GM12878 (cell line): Measurements from ENCODE around the gene RHOG. TPM values are rescaled to one million over a fixed set of nuclear protein-coding genes. Genes with fewer than 3 reads are reported as not detected.

Source experiments
- ATAC-seq: fragments of 200-7000 bp; cut with Tn5 transposase; 3 replicates; pipeline ENCODE4 v1.9.1; 2020; ENCODE audit warnings: mild to moderate bottlenecking, moderate library complexity
- BruUV-seq: library from RNA; stranded (reverse); fragments of 400-500 nt; replicated peaks from 2 replicates; lab custom pipeline; 2021; lab: Mats Ljungman, UMichigan
- CTCF ChIA-PET: fragments of 300-600 bp; sonication (Branson Sonifier 250); formaldehyde crosslinking; extraction: SDS; loops from one replicate; lab custom pipeline; 2021; ENCODE audit warnings: inconsistent platforms; lab: Yijun Ruan, JAX
- POLR2A ChIA-PET: fragments of 350-600 bp; formaldehyde crosslinking; extraction: SDS; loops from one replicate; lab custom pipeline; 2021; ENCODE audit warnings: inconsistent platforms; lab: Charles Lee
- RAD21 ChIA-PET: fragments of 300-600 bp; sonication (Branson Sonifier 250); formaldehyde crosslinking; loops from one replicate; lab custom pipeline; 2023; ENCODE audit warnings: antibody characterized with exemption; ENCODE audit not compliant: unreplicated experiment; lab: Charles Lee
- SMC1A ChIA-PET: fragments of 300-600 bp; sonication (Branson Sonifier 250); formaldehyde crosslinking; loops from one replicate; lab custom pipeline; 2023; ENCODE audit not compliant: unreplicated experiment, uncharacterized antibody; lab: Charles Lee
- DNase-seq: peaks from one replicate; pipeline ENCODE4 v3.0.0-alpha.2; 2011; ENCODE audit warnings: low read depth, low spot score
- FAIRE-seq: peaks from 3 replicates; lab custom pipeline; 2011; peaks lifted over from hg19 to GRCh38; lab: Jason Lieb, UNC
- H2AFZ ChIP-seq: 2 replicates; pipeline ENCODE4 v1.6.0; 2011; ENCODE audit warnings: low read depth, low read length, control low read depth; ENCODE audit not compliant: control insufficient read depth
- H3K27ac ChIP-seq: 2 replicates; pipeline ENCODE4 v1.5.1; 2011; ENCODE audit warnings: control low read depth; ENCODE audit not compliant: control insufficient read depth, insufficient read depth
- H3K27me3 ChIP-seq, 2 experiments: replicated peaks in 1 of 2; 2 replicates each; pipeline versions ENCODE4 v1.6.0 to v1.6.1; 2011; ENCODE audit warnings: low read length in 1 of 2; ENCODE audit not compliant: control insufficient read depth in 2 of 2, insufficient read depth in 2 of 2
- H3K36me3 ChIP-seq, 2 experiments: 2 replicates each; pipeline ENCODE4 v1.5.1; 2011; ENCODE audit warnings: low read length in 1 of 2; ENCODE audit not compliant: control insufficient read depth in 2 of 2, insufficient read depth in 2 of 2
- H3K4me1 ChIP-seq: 2 replicates; pipeline ENCODE4 v1.6.1; 2011; ENCODE audit warnings: mild to moderate bottlenecking, low read length, moderate library complexity, mixed read lengths; ENCODE audit not compliant: control insufficient read depth, insufficient read depth
- H3K4me2 ChIP-seq: 2 replicates; pipeline ENCODE4 v1.6.0; 2011; ENCODE audit warnings: control low read depth; ENCODE audit not compliant: control insufficient read depth, insufficient read depth
- H3K4me3 ChIP-seq: fragments of 200-600 bp; sonication (generic); 2 replicates; pipeline ENCODE4 v1.5.1; 2016
- H3K79me2 ChIP-seq: 2 replicates; pipeline ENCODE4 v1.6.0; 2011; ENCODE audit warnings: low read length; ENCODE audit not compliant: control insufficient read depth, insufficient read depth
- H3K9ac ChIP-seq: 2 replicates; pipeline ENCODE4 v1.8.0; 2011; ENCODE audit warnings: low read length, control low read depth, mixed read lengths; ENCODE audit not compliant: control insufficient read depth, insufficient read depth
- H3K9me3 ChIP-seq: replicated peaks from 3 replicates; pipeline ENCODE4 v1.5.1; 2011; ENCODE audit warnings: mild to moderate bottlenecking, low read length; ENCODE audit not compliant: control insufficient read depth, insufficient read depth
- H4K20me1 ChIP-seq: 2 replicates; pipeline ENCODE4 v1.6.0; 2011; ENCODE audit not compliant: control insufficient read depth, insufficient read depth
- IKZF2 ChIP-seq, 2 experiments: fragments of 450-650 bp; IDR thresholded peaks; 2 replicates each; pipeline ENCODE4 v1.6.1; 2017; ENCODE audit warnings: mild to moderate bottlenecking in 2 of 2, moderate library complexity in 2 of 2
- JUND ChIP-seq: IDR thresholded peaks from 2 replicates; pipeline ENCODE4 v1.6.1; 2012; ENCODE audit warnings: low read depth, mild to moderate bottlenecking, low read length, improper control_type of control experiment, moderate library complexity
- LARP7 ChIP-seq: fragments of 450-650 bp; IDR thresholded peaks from 2 replicates; pipeline ENCODE4 v1.6.1; 2017; ENCODE audit warnings: mild to moderate bottlenecking
- MYB ChIP-seq: fragments of 150-350 bp; IDR thresholded peaks from 2 replicates; pipeline ENCODE4 v1.6.1; 2014; ENCODE audit warnings: mild to moderate bottlenecking, low read depth, low read length, borderline replicate concordance
- NR2C2 ChIP-seq: IDR thresholded peaks from 2 replicates; pipeline ENCODE4 v1.6.1; 2011; ENCODE audit warnings: borderline replicate concordance, low read depth; ENCODE audit not compliant: control insufficient read depth, insufficient read length
- PAX5 ChIP-seq: IDR thresholded peaks from 2 replicates; pipeline ENCODE4 v1.6.1; 2011; ENCODE audit warnings: low read depth, low read length, borderline replicate concordance
- RAD51 ChIP-seq: fragments of 450-650 bp; IDR thresholded peaks from 2 replicates; pipeline ENCODE4 v1.6.1; 2016; ENCODE audit warnings: moderate library complexity, mild to moderate bottlenecking, inconsistent platforms
- RCOR1 ChIP-seq: conservative IDR thresholded peaks from 2 replicates; pipeline ENCODE4 v1.6.1; 2012; ENCODE audit warnings: low read depth, low read length, improper control_type of control experiment
- SIN3A ChIP-seq: IDR thresholded peaks from 2 replicates; pipeline ENCODE4 v1.6.1; 2012; ENCODE audit warnings: low read depth, low read length, improper control_type of control experiment
- SMAD1 ChIP-seq: fragments of 450-650 bp; IDR thresholded peaks from 2 replicates; pipeline ENCODE4 v1.6.1; 2018; ENCODE audit warnings: mild to moderate bottlenecking, low read depth; ENCODE audit not compliant: partially characterized antibody
- ZNF622 ChIP-seq: fragments of 450-650 bp; IDR thresholded peaks from 2 replicates; pipeline ENCODE4 v1.6.1; 2017; ENCODE audit warnings: mild to moderate bottlenecking, inconsistent platforms
- WGBS: methylation state at CpG from one replicate; pipeline ENCODE4 v1.1.6; 2016; ENCODE audit warnings: low lambda C conversion rate; ENCODE audit not compliant: insufficient replicate concordance, insufficient coverage; ENCODE audit errors: missing lambda C conversion rate; 5-methylcytosine and 5-hydroxymethylcytosine counted together
- in situ Hi-C: fragments of 300-500 bp; cut with MboI; formaldehyde crosslinking; loops from 9 replicates; pipeline ENCODE4 v1.14.3; 2018; ENCODE audit warnings: mixed read lengths
- intact Hi-C: fragments of 100-400 bp; cut with micrococcal nuclease; formaldehyde crosslinking; loops from one replicate; pipeline ENCODE4 v1.14.2; 2022; ENCODE audit not compliant: unreplicated experiment
- polyA plus RNA-seq, 11 experiments: library from polyadenylated mRNA; depleted of rRNA in 4 of 11; unstranded in 6 of 11; stranded (reverse) in 5 of 11; fragments of >200 nt; fragmentation: Nextera tagmentation in 4 of 11; fragmentation: Illumina TruSeq in 1 of 11; extraction: Ambion mirVana in 4 of 11; extraction: Trizol in 1 of 11; gene quantifications; 1 replicate in 1 of 11; 2 replicates in 10 of 11; pipeline versions ENCODE4 v1.2.1 to v1.2.3, GENCODE V29; 2011 to 2016; ENCODE audit warnings: inconsistent platforms in 2 of 11, missing spikeins in 2 of 11, low read depth in 1 of 11
- total RNA-seq, 4 experiments: library from RNA; depleted of rRNA in 3 of 4; stranded (reverse); fragments of >200 nt in 3 of 4; fragmentation: Illumina TruSeq in 1 of 4; extraction: Trizol in 1 of 4; gene quantifications; 2 replicates each; pipeline versions ENCODE4 v1.2.1 to v1.2.3, GENCODE V29; 2013 to 2021
- TF ChIP-seq, protein P1 (sequence below): IDR thresholded peaks from 2 replicates; pipeline ENCODE4 v1.6.1; 2011; ENCODE audit warnings: low read depth, low read length, improper control_type of control experiment, borderline replicate concordance
- TF ChIP-seq, protein P2 (sequence below): fragments of 450-650 bp; IDR thresholded peaks from 2 replicates; pipeline ENCODE4 v1.6.1; 2018; ENCODE audit warnings: borderline replicate concordance, mild to moderate bottlenecking; ENCODE audit not compliant: partially characterized antibody
- TF ChIP-seq, protein P3 (sequence below): fragments of 450-650 bp; formaldehyde crosslinking; IDR thresholded peaks from 2 replicates; pipeline ENCODE4 v1.4.0; 2022; ENCODE audit warnings: mild to moderate bottlenecking, moderate library complexity
- TF ChIP-seq, protein P4 (sequence below): fragments of 450-650 bp; IDR thresholded peaks from 2 replicates; pipeline ENCODE4 v1.6.1; 2017; ENCODE audit warnings: low read depth, mild to moderate bottlenecking, moderate library complexity

RHOG gene
- total and polyA plus RNA-seq, 10 of the 15 experiments (the other 5 are each of a cell fraction or from before 2014, with no cell fraction given): 16.0 to 172 (median 94.8) TPM

DNA sequence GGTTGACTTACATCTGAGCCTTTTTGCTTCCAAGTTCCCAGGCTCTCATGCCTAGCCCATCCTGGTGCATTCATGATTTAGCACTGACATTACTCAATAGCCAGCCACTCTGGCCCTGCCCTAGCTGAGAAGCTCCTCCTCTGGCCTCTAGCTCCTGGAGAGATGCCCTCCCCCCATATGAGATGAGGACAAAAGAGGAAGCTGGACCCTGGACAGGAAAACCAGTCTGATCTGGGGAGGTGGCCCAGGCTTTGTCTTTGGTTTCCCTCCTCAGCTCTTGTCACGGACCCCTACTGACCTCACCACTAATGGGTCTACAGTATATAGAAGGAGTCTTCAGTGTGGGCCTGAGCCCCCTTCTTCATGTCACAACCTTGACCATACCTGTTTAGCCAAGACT, 3.0 kb downstream of the RHOG start:
- H3K4me3 ChIP-seq: peak overlapping the region; percentile 98
- no peak overlapping the region for H2AFZ ChIP-seq
- in situ Hi-C loops: loop anchor here (25.0 kb wide), 1 partner anchor 550 kb away; the partner anchor contains the start of gene TRIM21
- H3K36me3 ChIP-seq: peaks cover 3 to 13% of the 10 kb centered on the region in 2 experiments; a peak in 3 of 4 replicates
- peak overlapping the region; percentile 82 for H3K27ac ChIP-seq
- BruUV-seq: no TSS peak
- ChIA-PET CTCF (interaction anchor here (1.5 to 39.6 kb wide), 7 partner anchors 9 to 232 kb away, joined by 3 to 1047 read pairs (median 14); partner anchors contain the start of genes PGAP2 and STIM1), POLR2A (interaction anchor here (0.9 to 12.0 kb wide), 11 partner anchors 11 to 89 kb away, joined by 3 to 242 read pairs (median 4); partner anchors contain the start of genes NUP98 and STIM1), SMC1A (interaction anchor here (0.7 to 12.4 kb wide), 22 partner anchors 11 to 259 kb away, joined by 3 to 188 read pairs (median 5); partner anchors contain the start of genes PGAP2 and STIM1), RAD21 (interaction anchor here (0.9 to 12.7 kb wide), 15 partner anchors 12 to 235 kb away, joined by 3 to 304 read pairs (median 5); partner anchors contain the start of genes NUP98, PGAP2 and STIM1)
- H3K9me3 ChIP-seq: no peaks in the 10 kb centered on the region
- 0% methylated on average over 1 of the region's 1 CpG for whole genome bisulfite sequencing
- peaks cover 36% of the 10 kb centered on the region for H3K4me1 ChIP-seq
- H4K20me1 ChIP-seq: no peaks in the 10 kb centered on the region
- ATAC-seq (peak; percentile 30), FAIRE-seq (no peak), DNase-seq (no peak)
- H3K79me2 ChIP-seq: peaks cover 77% of the 10 kb centered on the region
- H3K9ac ChIP-seq: peak overlapping the region; percentile 89
- H3K4me2 ChIP-seq: peak overlapping the region; percentile 43
- H3K27me3 ChIP-seq: no peaks in the 10 kb centered on the region
- intact Hi-C loops: no loop called here
- TF ChIP-seq ZNF622: no peak
- TF ChIP-seq IKZF2 (IDR thresholded peaks at IDR 0.05): peak; percentile 29 to 30; a peak in 2 of 4 replicates
- no peak for TF ChIP-seq JUND
- TF ChIP-seq, protein P1, sequence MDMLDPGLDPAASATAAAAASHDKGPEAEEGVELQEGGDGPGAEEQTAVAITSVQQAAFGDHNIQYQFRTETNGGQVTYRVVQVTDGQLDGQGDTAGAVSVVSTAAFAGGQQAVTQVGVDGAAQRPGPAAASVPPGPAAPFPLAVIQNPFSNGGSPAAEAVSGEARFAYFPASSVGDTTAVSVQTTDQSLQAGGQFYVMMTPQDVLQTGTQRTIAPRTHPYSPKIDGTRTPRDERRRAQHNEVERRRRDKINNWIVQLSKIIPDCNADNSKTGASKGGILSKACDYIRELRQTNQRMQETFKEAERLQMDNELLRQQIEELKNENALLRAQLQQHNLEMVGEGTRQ: no peak
- TF ChIP-seq RCOR1: no peak
- no peak for TF ChIP-seq PAX5
- TF ChIP-seq, protein P2, sequence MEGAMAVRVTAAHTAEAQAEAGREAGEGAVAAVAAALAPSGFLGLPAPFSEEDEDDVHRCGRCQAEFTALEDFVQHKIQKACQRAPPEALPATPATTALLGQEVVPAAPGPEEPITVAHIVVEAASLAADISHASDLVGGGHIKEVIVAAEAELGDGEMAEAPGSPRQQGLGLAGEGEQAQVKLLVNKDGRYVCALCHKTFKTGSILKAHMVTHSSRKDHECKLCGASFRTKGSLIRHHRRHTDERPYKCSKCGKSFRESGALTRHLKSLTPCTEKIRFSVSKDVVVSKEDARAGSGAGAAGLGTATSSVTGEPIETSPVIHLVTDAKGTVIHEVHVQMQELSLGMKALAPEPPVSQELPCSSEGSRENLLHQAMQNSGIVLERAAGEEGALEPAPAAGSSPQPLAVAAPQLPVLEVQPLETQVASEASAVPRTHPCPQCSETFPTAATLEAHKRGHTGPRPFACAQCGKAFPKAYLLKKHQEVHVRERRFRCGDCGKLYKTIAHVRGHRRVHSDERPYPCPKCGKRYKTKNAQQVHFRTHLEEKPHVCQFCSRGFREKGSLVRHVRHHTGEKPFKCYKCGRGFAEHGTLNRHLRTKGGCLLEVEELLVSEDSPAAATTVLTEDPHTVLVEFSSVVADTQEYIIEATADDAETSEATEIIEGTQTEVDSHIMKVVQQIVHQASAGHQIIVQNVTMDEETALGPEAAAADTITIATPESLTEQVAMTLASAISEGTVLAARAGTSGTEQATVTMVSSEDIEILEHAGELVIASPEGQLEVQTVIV: no peak
- no peak for TF ChIP-seq NR2C2
- TF ChIP-seq, protein P3, sequence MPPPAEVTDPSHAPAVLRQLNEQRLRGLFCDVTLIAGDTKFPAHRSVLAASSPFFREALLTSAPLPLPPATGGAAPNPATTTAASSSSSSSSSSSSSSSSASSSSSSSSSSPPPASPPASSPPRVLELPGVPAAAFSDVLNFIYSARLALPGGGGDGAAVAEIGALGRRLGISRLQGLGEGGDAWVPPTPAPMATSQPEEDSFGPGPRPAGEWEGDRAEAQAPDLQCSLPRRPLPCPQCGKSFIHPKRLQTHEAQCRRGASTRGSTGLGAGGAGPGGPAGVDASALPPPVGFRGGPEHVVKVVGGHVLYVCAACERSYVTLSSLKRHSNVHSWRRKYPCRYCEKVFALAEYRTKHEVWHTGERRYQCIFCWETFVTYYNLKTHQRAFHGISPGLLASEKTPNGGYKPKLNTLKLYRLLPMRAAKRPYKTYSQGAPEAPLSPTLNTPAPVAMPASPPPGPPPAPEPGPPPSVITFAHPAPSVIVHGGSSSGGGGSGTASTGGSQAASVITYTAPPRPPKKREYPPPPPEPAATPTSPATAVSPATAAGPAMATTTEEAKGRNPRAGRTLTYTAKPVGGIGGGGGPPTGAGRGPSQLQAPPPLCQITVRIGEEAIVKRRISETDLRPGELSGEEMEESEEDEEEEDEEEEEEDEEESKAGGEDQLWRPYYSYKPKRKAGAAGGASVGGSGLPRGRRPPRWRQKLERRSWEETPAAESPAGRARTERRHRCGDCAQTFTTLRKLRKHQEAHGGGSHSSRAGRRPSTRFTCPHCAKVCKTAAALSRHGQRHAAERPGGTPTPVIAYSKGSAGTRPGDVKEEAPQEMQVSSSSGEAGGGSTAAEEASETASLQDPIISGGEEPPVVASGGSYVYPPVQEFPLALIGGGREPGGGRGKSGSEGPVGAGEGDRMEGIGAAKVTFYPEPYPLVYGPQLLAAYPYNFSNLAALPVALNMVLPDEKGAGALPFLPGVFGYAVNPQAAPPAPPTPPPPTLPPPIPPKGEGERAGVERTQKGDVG (CRISPR knock-in tag): no peak
- peak; percentile 25; the same call in 1 of the 2 replicates for TF ChIP-seq LARP7
- TF ChIP-seq SIN3A: no peak
- TF ChIP-seq, protein P4, sequence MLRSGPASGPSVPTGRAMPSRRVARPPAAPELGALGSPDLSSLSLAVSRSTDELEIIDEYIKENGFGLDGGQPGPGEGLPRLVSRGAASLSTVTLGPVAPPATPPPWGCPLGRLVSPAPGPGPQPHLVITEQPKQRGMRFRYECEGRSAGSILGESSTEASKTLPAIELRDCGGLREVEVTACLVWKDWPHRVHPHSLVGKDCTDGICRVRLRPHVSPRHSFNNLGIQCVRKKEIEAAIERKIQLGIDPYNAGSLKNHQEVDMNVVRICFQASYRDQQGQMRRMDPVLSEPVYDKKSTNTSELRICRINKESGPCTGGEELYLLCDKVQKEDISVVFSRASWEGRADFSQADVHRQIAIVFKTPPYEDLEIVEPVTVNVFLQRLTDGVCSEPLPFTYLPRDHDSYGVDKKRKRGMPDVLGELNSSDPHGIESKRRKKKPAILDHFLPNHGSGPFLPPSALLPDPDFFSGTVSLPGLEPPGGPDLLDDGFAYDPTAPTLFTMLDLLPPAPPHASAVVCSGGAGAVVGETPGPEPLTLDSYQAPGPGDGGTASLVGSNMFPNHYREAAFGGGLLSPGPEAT: no peak
- no peak for TF ChIP-seq RAD51
- no peak for TF ChIP-seq MYB
- no peak for TF ChIP-seq SMAD1
